ENCODE measurements around the gene CPNE1.

The CPNE1 gene

GRCh38 chr20:35673884-35674283, 9.2 kb upstream of the CPNE1 start:
- no peak for ATAC-seq
- TF ChIP-seq RARB (CRISPR knock-in tag; IDR thresholded peaks at IDR 0.05), result no peak
- TF ChIP-seq PPARA (CRISPR knock-in tag; IDR thresholded peaks at IDR 0.05; ENCODE audit: borderline replicate concordance), result no peak
- TF ChIP-seq TCF4 (CRISPR knock-in tag; IDR thresholded peaks at IDR 0.05; ENCODE audit: borderline replicate concordance), result no peak
- TF ChIP-seq ZC3H10 (CRISPR knock-in tag; IDR thresholded peaks at IDR 0.05), result no peak
- TF ChIP-seq TSHZ2 (CRISPR knock-in tag; IDR thresholded peaks at IDR 0.05), result no peak
- no peak for TF ChIP-seq PATZ1 (CRISPR knock-in tag; IDR thresholded peaks at IDR 0.05; ENCODE audit: borderline replicate concordance)
- no peak for TF ChIP-seq ZFP30 (CRISPR knock-in tag; IDR thresholded peaks at IDR 0.05)
- no peak for TF ChIP-seq CSDC2 (CRISPR knock-in tag; IDR thresholded peaks at IDR 0.05)
- TF ChIP-seq CREB5 (CRISPR knock-in tag; IDR thresholded peaks at IDR 0.05; ENCODE audit: low read depth), result no peak
- TF ChIP-seq OSR1 (CRISPR knock-in tag; IDR thresholded peaks at IDR 0.05), result no peak
- TF ChIP-seq TOX (CRISPR knock-in tag; IDR thresholded peaks at IDR 0.05; ENCODE audit: borderline replicate concordance), result no peak
- no peak for TF ChIP-seq ZNF565 (CRISPR knock-in tag; conservative IDR thresholded peaks at IDR 0.05; ENCODE audit: low read depth)
- no peak for TF ChIP-seq SNAI2 (CRISPR knock-in tag; IDR thresholded peaks at IDR 0.05)
- TF ChIP-seq ZFP3 (CRISPR knock-in tag; IDR thresholded peaks at IDR 0.05), result no peak
- no peak for TF ChIP-seq ESRRG (CRISPR knock-in tag; IDR thresholded peaks at IDR 0.05)
- TF ChIP-seq ZNF70 (CRISPR knock-in tag; IDR thresholded peaks at IDR 0.05), result no peak
- TF ChIP-seq, protein P1, sequence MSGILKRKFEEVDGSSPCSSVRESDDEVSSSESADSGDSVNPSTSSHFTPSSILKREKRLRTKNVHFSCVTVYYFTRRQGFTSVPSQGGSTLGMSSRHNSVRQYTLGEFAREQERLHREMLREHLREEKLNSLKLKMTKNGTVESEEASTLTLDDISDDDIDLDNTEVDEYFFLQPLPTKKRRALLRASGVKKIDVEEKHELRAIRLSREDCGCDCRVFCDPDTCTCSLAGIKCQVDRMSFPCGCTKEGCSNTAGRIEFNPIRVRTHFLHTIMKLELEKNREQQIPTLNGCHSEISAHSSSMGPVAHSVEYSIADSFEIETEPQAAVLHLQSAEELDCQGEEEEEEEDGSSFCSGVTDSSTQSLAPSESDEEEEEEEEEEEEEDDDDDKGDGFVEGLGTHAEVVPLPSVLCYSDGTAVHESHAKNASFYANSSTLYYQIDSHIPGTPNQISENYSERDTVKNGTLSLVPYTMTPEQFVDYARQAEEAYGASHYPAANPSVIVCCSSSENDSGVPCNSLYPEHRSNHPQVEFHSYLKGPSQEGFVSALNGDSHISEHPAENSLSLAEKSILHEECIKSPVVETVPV (CRISPR knock-in tag; IDR thresholded peaks at IDR 0.05), result no peak
- TF ChIP-seq ISL1 (CRISPR knock-in tag; IDR thresholded peaks at IDR 0.05), result no peak
- TF ChIP-seq, protein P2, sequence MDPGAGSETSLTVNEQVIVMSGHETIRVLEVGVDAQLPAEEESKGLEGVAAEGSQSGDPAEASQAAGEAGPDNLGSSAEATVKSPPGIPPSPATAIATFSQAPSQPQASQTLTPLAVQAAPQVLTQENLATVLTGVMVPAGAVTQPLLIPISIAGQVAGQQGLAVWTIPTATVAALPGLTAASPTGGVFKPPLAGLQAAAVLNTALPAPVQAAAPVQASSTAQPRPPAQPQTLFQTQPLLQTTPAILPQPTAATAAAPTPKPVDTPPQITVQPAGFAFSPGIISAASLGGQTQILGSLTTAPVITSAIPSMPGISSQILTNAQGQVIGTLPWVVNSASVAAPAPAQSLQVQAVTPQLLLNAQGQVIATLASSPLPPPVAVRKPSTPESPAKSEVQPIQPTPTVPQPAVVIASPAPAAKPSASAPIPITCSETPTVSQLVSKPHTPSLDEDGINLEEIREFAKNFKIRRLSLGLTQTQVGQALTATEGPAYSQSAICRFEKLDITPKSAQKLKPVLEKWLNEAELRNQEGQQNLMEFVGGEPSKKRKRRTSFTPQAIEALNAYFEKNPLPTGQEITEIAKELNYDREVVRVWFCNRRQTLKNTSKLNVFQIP (CRISPR knock-in tag; IDR thresholded peaks at IDR 0.05; ENCODE audit: borderline replicate concordance, low read depth), result no peak
- TF ChIP-seq BACH2 (CRISPR knock-in tag; IDR thresholded peaks at IDR 0.05; ENCODE audit: borderline replicate concordance), result no peak

- no peak for ATAC-seq
- TF ChIP-seq ZNF8 (CRISPR knock-in tag; IDR thresholded peaks at IDR 0.05), result no peak
- no peak for TF ChIP-seq ZFP30 (CRISPR knock-in tag; IDR thresholded peaks at IDR 0.05)
- no peak for TF ChIP-seq OSR1 (CRISPR knock-in tag; IDR thresholded peaks at IDR 0.05)
- no peak for TF ChIP-seq ZNF70 (CRISPR knock-in tag; IDR thresholded peaks at IDR 0.05)
- TF ChIP-seq ARNTL (CRISPR knock-in tag; IDR thresholded peaks at IDR 0.05; ENCODE audit: borderline replicate concordance, low read depth), result no peak
- TF ChIP-seq PATZ1 (CRISPR knock-in tag; IDR thresholded peaks at IDR 0.05; ENCODE audit: borderline replicate concordance), result no peak
- no peak for TF ChIP-seq RARB (CRISPR knock-in tag; IDR thresholded peaks at IDR 0.05)
- TF ChIP-seq ESRRG (CRISPR knock-in tag; IDR thresholded peaks at IDR 0.05), result no peak
- TF ChIP-seq ZC3H10 (CRISPR knock-in tag; IDR thresholded peaks at IDR 0.05), result no peak
- no peak for TF ChIP-seq TSHZ2 (CRISPR knock-in tag; IDR thresholded peaks at IDR 0.05)
- no peak for TF ChIP-seq PPARA (CRISPR knock-in tag; IDR thresholded peaks at IDR 0.05; ENCODE audit: borderline replicate concordance)
- TF ChIP-seq TCF4 (CRISPR knock-in tag; IDR thresholded peaks at IDR 0.05; ENCODE audit: borderline replicate concordance), result no peak
- TF ChIP-seq SNAI2 (CRISPR knock-in tag; IDR thresholded peaks at IDR 0.05), result no peak
- no peak for TF ChIP-seq TOX (CRISPR knock-in tag; IDR thresholded peaks at IDR 0.05; ENCODE audit: borderline replicate concordance)
- TF ChIP-seq CSDC2 (CRISPR knock-in tag; IDR thresholded peaks at IDR 0.05), result no peak
- TF ChIP-seq ZFP3 (CRISPR knock-in tag; IDR thresholded peaks at IDR 0.05), result no peak
- no peak for TF ChIP-seq BACH2 (CRISPR knock-in tag; IDR thresholded peaks at IDR 0.05; ENCODE audit: borderline replicate concordance)
- no peak for TF ChIP-seq CREB5 (CRISPR knock-in tag; IDR thresholded peaks at IDR 0.05; ENCODE audit: low read depth)
- TF ChIP-seq GLIS3 (CRISPR knock-in tag; IDR thresholded peaks at IDR 0.05), result no peak
These were observed 5.0 kb upstream of the CPNE1 start for GRCh38 chr20:35669681-35670080.

Data from SK-N-SH treated with all-trans-retinoic acid at 6 μM for 48 hours (cell line).